NCI-H146 (cell line): Measurements from ENCODE around the gene DHDH.

Experiments
- DNase-seq: peaks from one replicate; lab custom pipeline; 2025; lab: John Stamatoyannopoulos, UW

Gene DHDH

DNA sequence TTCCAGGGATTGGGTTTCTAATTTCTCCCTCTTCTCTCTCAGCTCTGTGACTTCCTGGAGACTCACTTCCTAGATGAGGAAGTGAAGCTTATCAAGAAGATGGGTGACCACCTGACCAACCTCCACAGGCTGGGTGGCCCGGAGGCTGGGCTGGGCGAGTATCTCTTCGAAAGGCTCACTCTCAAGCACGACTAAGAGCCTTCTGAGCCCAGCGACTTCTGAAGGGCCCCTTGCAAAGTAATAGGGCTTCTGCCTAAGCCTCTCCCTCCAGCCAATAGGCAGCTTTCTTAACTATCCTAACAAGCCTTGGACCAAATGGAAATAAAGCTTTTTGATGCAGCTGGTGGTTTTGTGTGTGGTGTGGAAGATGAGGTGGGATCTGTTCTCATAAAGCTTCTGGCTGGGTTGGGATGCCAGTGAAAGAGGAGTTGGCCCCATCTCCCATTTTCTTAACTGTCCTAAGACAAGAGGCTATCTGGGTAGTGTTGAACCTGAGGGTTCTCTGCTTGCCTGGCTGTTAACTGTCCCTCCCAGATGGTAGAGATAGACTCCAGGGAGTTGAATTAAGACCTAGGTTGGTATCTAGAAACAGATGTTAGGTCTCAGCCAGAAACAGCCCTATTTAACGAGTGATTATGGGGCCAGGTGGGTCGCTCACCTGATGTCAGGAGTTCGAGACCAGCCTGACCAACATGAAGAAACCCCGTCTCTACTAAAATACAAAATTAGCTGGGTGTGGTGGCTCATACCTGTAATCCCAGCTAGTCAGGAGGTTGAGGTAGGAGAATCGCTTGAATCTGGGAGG, 33.2 kb downstream of the DHDH start:
- DNase-seq, result no peak

GRCh38 chr19:48967346-48968178, 34.1 kb downstream of the DHDH start:
- DNase-seq, result no peak

GRCh38 chr19:48968179-48968661, 34.7 kb downstream of the DHDH start:
- no peak for DNase-seq

DNA sequence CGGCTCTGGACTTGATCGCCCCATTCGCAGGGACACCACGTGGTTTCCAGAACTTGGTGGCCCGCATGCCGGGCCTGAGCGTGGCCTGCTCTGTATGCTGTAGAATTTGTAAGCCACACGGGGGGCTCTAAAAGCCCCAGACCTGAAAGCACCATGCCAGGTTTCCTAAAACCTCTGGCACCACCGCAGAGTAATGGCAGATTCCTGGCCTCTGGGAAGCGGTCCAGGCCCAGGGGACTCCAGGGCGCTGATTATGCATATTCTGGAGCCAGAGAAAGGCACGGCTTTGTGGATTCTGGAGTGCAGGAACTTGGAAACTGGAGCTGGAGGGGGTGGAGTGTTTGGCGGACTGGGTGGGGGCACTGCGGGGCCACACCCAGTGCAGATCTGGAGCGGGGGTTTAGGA, 35.3 kb downstream of the DHDH start:
- no peak for DNase-seq

DNA sequence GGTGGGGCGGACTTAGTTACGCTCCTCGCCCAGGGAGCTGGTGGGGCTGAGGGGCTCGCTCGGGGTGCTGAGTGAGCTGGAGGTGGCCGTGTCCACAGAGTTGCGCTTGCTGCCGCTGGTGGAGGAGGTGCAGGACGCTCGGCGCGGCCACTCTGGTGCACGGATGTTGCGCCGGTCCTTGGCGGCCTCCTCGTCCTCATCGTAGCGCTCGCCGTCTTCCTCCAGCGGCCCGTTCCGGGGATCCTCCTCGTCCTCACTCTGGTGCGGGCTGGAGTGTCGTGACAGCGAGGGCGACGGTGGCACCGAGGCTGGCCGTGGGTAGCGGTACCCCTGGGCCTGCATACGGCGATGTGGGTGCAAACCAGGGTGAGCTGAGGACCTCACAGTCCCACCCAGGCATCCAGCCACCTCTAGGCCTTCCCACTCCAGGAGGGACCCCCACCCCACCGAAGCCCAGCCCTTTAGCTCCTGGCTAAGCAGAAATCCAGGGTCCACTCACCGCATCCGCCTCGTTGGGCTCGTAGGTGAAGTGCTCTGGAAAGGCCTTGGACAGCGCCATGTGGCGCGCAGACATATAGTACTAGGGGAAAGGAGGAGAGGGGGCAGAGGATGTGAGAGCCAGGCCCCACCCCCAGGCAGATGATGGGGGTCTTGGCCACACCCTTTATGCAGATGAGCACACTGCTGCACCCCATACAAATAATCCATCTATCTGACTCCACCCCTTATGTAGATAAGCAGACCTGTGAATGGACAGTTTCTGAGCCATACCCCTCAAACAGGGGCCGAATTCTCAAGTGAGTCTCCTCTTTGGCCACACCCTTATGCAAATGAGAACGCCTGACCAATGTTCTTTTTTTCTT, 36.0 kb downstream of the DHDH start:
- DNase-seq, result no peak

GRCh38 chr19:48970139-48970766, 36.8 kb downstream of the DHDH start:
- DNase-seq, result no peak

GRCh38 chr19:48970923-48971395, 37.5 kb downstream of the DHDH start:
- DNase-seq, result peak; percentile 48

- no peak for DNase-seq
Observed at GRCh38 chr19:48975947-48976847, 42.7 kb downstream of the DHDH start.

DNA sequence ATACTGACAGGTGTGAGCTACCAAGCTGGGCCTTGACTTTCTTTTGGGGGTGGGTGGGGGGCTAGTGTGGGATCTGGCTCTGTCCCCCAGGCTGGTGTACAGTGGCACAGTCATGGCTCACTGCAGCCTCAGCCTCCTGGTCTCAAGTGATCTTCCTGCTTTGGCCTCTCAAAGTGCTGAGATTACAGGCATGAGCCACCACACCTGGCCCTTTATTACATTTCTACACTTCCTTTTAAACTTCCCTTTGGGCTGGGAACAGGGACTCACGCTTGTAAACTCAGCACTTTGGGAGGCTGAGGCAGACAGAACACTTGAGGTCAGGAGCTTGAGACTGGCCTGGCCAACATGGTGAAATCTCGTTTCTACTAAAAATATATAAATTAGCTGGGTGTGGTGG, 43.6 kb downstream of the DHDH start:
- DNase-seq, result no peak

GRCh38 chr19:48982280-48982679, 48.8 kb downstream of the DHDH start:
- DNase-seq, result no peak

- no peak for DNase-seq
Observed at GRCh38 chr19:48985711-48986110, 52.2 kb downstream of the DHDH start.

GRCh38 chr19:48986211-48986610, 52.7 kb downstream of the DHDH start:
- DNase-seq, result no peak

DNA sequence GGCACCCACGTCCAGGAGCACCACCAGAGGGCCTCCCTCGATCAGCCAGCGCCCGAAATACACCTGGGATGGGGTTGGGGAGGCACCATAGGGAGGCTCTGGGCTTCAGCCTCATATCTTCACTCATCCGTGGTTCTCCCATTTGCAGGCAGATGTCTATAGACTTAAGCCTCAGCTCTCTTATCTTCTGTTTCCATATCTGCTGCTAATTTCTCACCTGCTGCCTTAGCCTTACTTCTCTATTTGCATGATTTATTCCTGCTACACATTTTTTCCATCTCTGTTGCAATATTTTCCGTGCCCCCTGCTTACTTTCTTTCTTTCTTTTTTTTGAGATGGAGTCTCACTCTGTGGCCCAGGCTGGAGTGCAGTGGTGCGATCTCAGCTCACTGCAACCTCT, 53.8 kb downstream of the DHDH start:
- DNase-seq, result no peak

DNA sequence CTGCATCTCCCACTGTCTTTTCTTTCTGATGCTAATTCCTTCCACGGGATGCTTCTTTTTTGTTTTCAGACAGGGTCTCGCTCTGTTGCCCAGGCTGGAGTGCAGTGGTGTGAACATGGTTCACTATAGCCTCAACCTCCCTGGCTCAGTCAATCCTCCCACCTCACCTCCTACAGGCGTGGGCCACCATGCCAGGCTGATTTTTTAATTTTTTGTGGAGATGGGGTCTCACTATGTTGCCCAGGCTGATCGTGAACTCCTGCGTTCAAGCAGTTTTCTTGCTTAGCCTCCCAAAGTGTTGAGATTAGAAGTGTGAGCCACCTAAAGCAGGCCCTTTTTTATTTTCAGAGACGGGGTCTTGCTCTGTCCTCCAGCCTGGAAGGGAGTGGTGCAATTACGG, 54.8 kb downstream of the DHDH start:
- no peak for DNase-seq

GRCh38 chr19:48988860-48989259, 55.4 kb downstream of the DHDH start:
- DNase-seq, result no peak

DNA sequence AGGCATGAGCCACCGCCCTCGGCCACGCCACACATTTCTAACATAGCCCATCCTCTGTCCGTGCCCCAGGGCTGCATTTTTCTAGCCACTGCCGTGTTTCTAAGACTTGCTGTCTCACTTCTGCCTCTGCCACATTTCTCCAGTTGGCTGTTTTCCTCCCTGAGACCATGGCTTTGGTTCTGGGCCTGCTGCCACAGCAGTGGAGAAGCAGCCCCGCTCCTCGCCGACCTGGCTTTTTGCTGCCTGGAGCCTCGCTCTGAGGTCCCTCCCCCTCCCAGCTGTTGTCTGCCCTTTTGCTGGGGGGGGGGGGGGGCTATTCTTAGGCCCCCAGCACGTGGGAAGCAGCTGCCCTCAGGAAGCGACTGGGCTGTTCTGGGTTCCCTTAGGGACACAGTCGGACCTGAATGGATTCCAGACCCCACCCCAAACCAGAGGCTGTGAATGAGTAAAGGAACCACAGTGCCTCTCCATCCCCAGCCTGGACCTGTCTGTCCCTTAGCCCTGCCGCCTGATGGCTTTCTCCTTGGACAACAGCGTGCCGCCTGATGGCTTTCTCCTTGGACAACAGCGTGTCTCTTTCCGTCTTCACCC, 56.3 kb downstream of the DHDH start:
- no peak for DNase-seq

GRCh38 chr19:48990400-48990799, 56.9 kb downstream of the DHDH start:
- DNase-seq, result no peak

DNA sequence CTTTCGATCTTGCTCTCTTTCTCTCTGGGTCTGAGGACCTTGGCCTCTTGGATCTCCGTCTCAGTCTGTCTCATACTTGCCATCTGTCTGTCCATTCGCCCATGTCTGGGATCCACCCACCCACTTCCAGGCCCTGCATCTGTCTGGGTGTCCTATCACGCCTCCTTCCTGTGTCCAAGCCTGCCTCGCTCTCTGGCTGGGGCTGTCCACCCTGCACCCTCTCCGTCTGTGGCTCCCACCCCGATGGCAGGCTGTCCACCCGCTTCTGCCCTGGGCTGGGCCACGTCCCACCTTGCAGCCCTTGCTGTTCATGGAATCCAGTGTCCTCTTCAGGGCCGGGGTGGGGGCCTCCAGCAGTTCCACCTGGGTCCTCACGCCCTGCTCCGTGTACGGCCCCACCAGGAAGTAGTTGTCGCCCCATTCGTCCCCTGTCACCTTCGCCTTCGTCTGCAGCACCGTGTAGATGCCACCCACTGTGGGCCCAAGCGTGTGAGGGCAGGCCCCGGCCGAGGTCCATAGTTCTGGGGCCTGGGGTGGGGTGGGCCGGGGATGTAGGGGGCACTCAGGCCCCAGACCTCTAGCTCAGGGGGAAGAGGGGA, 57.6 kb downstream of the DHDH start:
- DNase-seq, result no peak

- peak; percentile 27 for DNase-seq
Observed at GRCh38 chr19:48991873-48992580, 58.5 kb downstream of the DHDH start.
